ENCODE measurements around the gene WRNIP1.

DNA sequence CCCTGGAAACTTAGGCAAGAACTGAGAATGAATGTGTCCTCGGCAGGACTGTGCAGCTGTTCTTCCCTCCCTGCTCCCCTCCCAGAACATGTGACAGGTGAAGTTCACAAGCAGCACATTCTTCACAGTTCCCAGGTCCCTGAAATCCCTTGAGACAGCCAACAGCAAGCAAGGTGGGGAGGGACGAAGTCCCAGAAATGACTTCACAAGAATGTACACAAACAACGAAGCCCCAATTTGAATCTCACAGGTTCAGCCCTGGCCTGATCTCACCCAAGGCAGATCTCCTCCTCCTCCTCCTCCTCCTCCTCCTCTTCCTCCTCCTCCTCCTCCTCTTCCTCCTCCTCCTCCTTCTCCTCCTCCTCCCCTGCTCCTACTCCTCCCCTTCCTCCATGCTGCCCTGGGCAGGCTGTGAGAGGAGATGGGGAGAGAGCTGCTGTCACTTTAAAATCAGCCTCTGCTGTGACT is 32.4 kb downstream of the WRNIP1 start:
- TF ChIP-seq, protein P1, sequence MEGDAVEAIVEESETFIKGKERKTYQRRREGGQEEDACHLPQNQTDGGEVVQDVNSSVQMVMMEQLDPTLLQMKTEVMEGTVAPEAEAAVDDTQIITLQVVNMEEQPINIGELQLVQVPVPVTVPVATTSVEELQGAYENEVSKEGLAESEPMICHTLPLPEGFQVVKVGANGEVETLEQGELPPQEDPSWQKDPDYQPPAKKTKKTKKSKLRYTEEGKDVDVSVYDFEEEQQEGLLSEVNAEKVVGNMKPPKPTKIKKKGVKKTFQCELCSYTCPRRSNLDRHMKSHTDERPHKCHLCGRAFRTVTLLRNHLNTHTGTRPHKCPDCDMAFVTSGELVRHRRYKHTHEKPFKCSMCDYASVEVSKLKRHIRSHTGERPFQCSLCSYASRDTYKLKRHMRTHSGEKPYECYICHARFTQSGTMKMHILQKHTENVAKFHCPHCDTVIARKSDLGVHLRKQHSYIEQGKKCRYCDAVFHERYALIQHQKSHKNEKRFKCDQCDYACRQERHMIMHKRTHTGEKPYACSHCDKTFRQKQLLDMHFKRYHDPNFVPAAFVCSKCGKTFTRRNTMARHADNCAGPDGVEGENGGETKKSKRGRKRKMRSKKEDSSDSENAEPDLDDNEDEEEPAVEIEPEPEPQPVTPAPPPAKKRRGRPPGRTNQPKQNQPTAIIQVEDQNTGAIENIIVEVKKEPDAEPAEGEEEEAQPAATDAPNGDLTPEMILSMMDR (IDR thresholded peaks at IDR 0.05): no peak
- no peak for TF ChIP-seq POLR2A (IDR thresholded peaks at IDR 0.05)

All from esophagus squamous epithelium (tissue), 4 donors.